ENCODE data around the gene IFT80. TPM values are rescaled to one million over a fixed set of nuclear protein-coding genes. Genes with fewer than 3 reads are reported as not detected.

IFT80 gene
- 10 to 100 TPM in 2 of 6 experiments, 1 to 10 TPM in 4; 6.7 to 13.7 (median 8.5) TPM for total RNA-seq
- long read RNA-seq: 0 reads

GRCh38 chr3:160399125-160400029, at the start of gene IFT80, which contains the start of gene SMC4:
TSS of gene IFT80 (minus strand) at chr3:160399225. CDS start at chr3:160384600, 14,625 bp downstream.
TSS of gene SMC4 (plus strand) at chr3:160399650. CDS start at chr3:160400827, 1,177 bp downstream.
- ATAC-seq (peak; percentile 94 to 97 (median 96)), DNase-seq (peak; percentile 97 to 98 (median 98))
- intact Hi-C loops (cut with DNase I): no loop called here
- Histone ChIP-seq H3K4me3 (peak within 1 kb of the TSS; percentile 70 to 83 (median 78)), H3K27ac (peak within 1 kb of the TSS; percentile 77 to 88 (median 81)), H3K4me1 (peaks cover 0 to 14% (median 0%) of the 10 kb centered on the region in 4 donors), H3K36me3 (no peaks in the 10 kb centered on the region), H3K27me3 (no peaks in the 10 kb centered on the region), H3K9me3 (no peaks in the 10 kb centered on the region)
- TF ChIP-seq POLR2A (IDR thresholded peaks at IDR 0.05) (peak; percentile 53), CTCF (IDR thresholded peaks at IDR 0.05) (no peak)
- WGBS (ENCODE audit: insufficient coverage, low coverage, low lambda C conversion rate, missing lambda C conversion rate): under 1% methylated on average over 29 of the region's 63 CpGs

GRCh38 chr3:160447544-160447943, 48.5 kb upstream of the IFT80 start:
- H3K4me1 ChIP-seq: peaks cover 0 to 5% (median 0%) of the 10 kb centered on the region in 4 donors
- H3K27ac ChIP-seq: no peak overlapping the region
- intact Hi-C loops (cut with DNase I): no loop called here
- ATAC-seq (no peak), DNase-seq (no peak)
- H3K4me3 ChIP-seq: no peak overlapping the region
- H3K27me3 ChIP-seq: no peaks in the 10 kb centered on the region
- no peaks in the 10 kb centered on the region for H3K36me3 ChIP-seq
- H3K9me3 ChIP-seq: no peaks in the 10 kb centered on the region
- no peak for TF ChIP-seq POLR2A (IDR thresholded peaks at IDR 0.05)
- no peak for TF ChIP-seq CTCF (IDR thresholded peaks at IDR 0.05)
- 75% methylated on average over 3 of the region's 3 CpGs for WGBS (ENCODE audit: insufficient coverage, low coverage, low lambda C conversion rate, missing lambda C conversion rate)

- no peak for DNase-seq
- H3K27ac ChIP-seq: no peak overlapping the region
- no peaks in the 10 kb centered on the region for H3K9me3 ChIP-seq
- H3K36me3 ChIP-seq: no peaks in the 10 kb centered on the region
- H3K4me1 ChIP-seq: peaks cover 0 to 5% (median 0%) of the 10 kb centered on the region in 4 donors
- WGBS (ENCODE audit: insufficient coverage, low coverage, low lambda C conversion rate, missing lambda C conversion rate): 93% methylated on average over 9 of the region's 13 CpGs
- TF ChIP-seq POLR2A (IDR thresholded peaks at IDR 0.05): no peak
- TF ChIP-seq CTCF (IDR thresholded peaks at IDR 0.05): no peak
- H3K27me3 ChIP-seq: no peaks in the 10 kb centered on the region
- ATAC-seq: no peak
- intact Hi-C loops (cut with DNase I): no loop called here
- H3K4me3 ChIP-seq: no peak overlapping the region
Observed at GRCh38 chr3:160446522-160447056, 47.6 kb upstream of the IFT80 start.

GRCh38 chr3:160445854-160446253, 46.8 kb upstream of the IFT80 start:
- intact Hi-C loops (cut with DNase I): no loop called here
- no peaks in the 10 kb centered on the region for H3K36me3 ChIP-seq
- H3K9me3 ChIP-seq: no peaks in the 10 kb centered on the region
- TF ChIP-seq POLR2A (IDR thresholded peaks at IDR 0.05): no peak
- TF ChIP-seq CTCF (IDR thresholded peaks at IDR 0.05): no peak
- no CpG with 5 or more reads among the region's 1 CpG for WGBS (ENCODE audit: insufficient coverage, low coverage, low lambda C conversion rate, missing lambda C conversion rate)
- DNase-seq: no peak
- H3K4me1 ChIP-seq: peaks cover 0 to 5% (median 0%) of the 10 kb centered on the region in 4 donors
- no peak overlapping the region for H3K4me3 ChIP-seq
- ATAC-seq: no peak
- H3K27ac ChIP-seq: no peak overlapping the region
- H3K27me3 ChIP-seq: no peaks in the 10 kb centered on the region
